Epithelial cell of alveolus of lung (primary cell): ENCODE results near the gene SLC36A3. TPM values are rescaled to one million over a fixed set of nuclear protein-coding genes. Genes with fewer than 3 reads are reported as not detected.

ENCODE experiments used
- total RNA-seq: library from RNA; depleted of rRNA; stranded (reverse); fragments of >200 nt; gene quantifications from 2 replicates; pipeline ENCODE4 v1.2.1, GENCODE V29; 2015

Gene SLC36A3
- not detected in 2 replicates for total RNA-seq

DNA sequence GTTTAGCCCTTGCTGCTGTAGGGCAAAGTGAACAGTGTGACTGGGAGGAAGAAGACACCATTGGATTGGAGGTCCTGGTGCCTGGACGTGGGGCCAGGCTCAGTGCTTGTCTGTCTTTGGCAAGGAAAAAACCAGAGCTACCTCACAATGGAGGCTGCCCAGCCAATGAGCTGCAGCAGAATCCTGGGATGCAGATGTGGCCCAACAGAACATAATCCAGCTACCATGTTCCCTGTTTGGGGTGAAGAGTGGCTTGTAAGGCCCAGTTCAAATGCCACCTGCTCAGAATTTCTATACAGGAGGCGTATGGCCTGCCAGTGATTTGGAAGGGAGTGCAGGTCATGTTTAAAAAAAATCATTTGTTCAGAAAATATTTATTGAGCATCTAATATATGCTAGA, at the start of gene SLC36A3:
SLC36A3 (minus strand) TSS at position 101 of the 400 bp plus-strand sequence. CDS start 412 bp downstream, outside the sequence.

DNA sequence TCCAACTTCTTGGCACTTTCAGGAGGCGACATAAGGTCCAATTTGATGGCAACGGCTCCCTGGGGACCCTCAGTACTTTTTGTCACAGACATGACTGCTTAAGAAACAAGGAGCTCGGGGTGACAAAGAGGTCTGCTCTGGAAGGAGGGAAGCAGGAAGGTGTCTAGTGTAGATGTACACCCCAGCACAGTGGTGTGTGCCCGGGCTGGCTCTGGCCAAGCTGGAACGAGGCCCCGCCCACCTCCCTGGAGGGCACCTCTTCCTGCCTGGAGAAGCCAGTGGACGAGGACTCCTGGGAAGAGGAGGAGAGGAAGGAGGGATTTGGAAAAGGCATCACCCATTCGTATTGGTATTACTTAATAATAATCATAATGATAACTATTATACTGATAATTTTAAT, 43.8 kb upstream of the SLC36A3 start, which contains the start of gene SLC36A2:
SLC36A2 (minus strand) TSS at position 191 of the 400 bp plus-strand sequence; CDS start at position 92, 99 bp downstream.

DNA sequence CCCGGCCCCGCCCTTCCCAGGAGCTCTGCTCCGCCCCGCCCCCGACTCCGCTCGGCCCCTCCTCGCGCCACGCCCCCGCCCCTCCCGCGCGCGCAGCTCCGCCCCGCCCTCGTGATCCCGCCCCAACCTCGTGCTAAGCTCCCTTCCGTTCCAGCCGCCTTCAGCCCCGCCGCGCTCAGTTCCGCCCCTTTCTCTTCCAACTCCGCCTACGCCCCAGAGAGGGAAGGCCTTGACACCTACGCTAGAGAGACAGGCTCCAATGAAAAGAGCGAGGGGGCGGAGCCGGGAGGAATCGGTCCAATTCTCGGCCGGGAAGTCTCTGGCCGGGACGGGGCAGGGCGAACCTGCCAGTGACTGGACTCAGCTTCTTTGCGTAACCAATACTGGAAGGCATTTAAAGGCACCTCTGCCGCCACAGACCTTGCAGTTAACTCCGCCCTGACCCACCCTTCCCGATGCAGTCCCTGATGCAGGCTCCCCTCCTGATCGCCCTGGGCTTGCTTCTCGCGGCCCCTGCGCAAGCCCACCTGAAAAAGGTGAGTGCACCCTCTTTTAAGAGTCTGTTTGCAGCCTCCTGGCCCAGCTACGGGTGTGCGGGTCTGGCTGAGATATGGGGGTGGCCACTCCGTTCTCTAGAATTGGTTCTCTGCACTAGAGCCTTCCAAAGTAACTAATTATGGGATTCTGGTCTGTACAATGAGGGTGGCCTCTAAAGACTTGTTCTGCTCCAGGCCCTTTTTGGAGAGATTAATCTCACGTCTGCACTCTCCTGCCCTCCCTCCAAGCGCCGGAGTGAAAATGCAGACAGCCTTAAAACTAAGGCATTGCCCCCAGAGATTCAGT, 50.6 kb downstream of the SLC36A3 start, which contains the start of gene GM2A:
GM2A (plus strand) TSS at position 424 of the 843 bp plus-strand sequence; CDS start at position 456, 32 bp downstream.

Other genes with a start within 250 kb of the SLC36A3 start
- gene TNIP1, start 222.7 kb downstream of the SLC36A3 start, total RNA-seq, result 59.8 and 189 TPM in 2 replicates
- gene ANXA6, start 146.0 kb downstream of the SLC36A3 start, total RNA-seq, result 189 and 424 TPM in 2 replicates
- gene CCDC69, start 79.7 kb downstream of the SLC36A3 start, total RNA-seq, result 3.5 and 13.6 TPM in 2 replicates
- gene GM2A, start 50.6 kb downstream of the SLC36A3 start, total RNA-seq, result 20.4 and 36.9 TPM in 2 replicates
- gene SLC36A2, start 43.8 kb upstream of the SLC36A3 start, total RNA-seq, result not detected in 2 replicates
- 6.9 and 7.4 TPM in 2 replicates for gene SLC36A1, start 143.8 kb upstream of the SLC36A3 start, total RNA-seq